H1 (cell line): ENCODE data around the gene MYOD1.

ENCODE experiments used
- BRCA1 ChIP-seq: IDR thresholded peaks from 2 replicates; pipeline ENCODE4 v1.6.1; 2012; ENCODE audit warnings: low read depth, low read length, improper control_type of control experiment
- CHD1 ChIP-seq: IDR thresholded peaks from 2 replicates; pipeline ENCODE4 v1.6.1; 2012; ENCODE audit warnings: low read depth, low read length, improper control_type of control experiment
- CHD2 ChIP-seq: IDR thresholded peaks from 2 replicates; pipeline ENCODE4 v1.6.1; 2012; ENCODE audit warnings: low read length, improper control_type of control experiment
- CTCF ChIP-seq, 3 experiments: IDR thresholded peaks; 1 replicate in 2 of 3; 2 replicates in 1 of 3; pipeline versions ENCODE4 v1.5.1 to v1.6.1; 2011; ENCODE audit warnings: low read length in 3 of 3, mild to moderate bottlenecking in 3 of 3, inconsistent platforms in 2 of 3, low read depth in 1 of 3, moderate library complexity in 1 of 3; ENCODE audit not compliant: insufficient read depth in 1 of 3; ENCODE audit errors: control extremely low read depth in 1 of 3
- EGR1 ChIP-seq: IDR thresholded peaks from 2 replicates; pipeline ENCODE4 v1.6.1; 2011; ENCODE audit warnings: low read depth, low read length, borderline replicate concordance
- KDM5A ChIP-seq: fragments of 200-600 bp; IDR thresholded peaks from 2 replicates; pipeline ENCODE4 v1.7.1; 2012; ENCODE audit warnings: mild to moderate bottlenecking, low read length, inconsistent platforms, mixed read lengths
- POLR2A ChIP-seq, 2 experiments: IDR thresholded peaks; 1 replicate in 1 of 2; 2 replicates in 1 of 2; pipeline ENCODE4 v1.6.1; 2011; ENCODE audit warnings: low read depth in 2 of 2, low read length in 2 of 2, mild to moderate bottlenecking in 2 of 2; ENCODE audit errors: control extremely low read depth in 1 of 2
- RAD21 ChIP-seq, 2 experiments: IDR thresholded peaks in 1 of 2; conservative IDR thresholded peaks in 1 of 2; 2 replicates each; pipeline ENCODE4 v1.6.1; 2011; ENCODE audit warnings: low read depth in 2 of 2, low read length in 2 of 2, improper control_type of control experiment in 1 of 2, inconsistent platforms in 1 of 2, mild to moderate bottlenecking in 1 of 2, moderate library complexity in 1 of 2
- RBBP5 ChIP-seq: IDR thresholded peaks from 2 replicates; pipeline ENCODE4 v1.7.1; 2012; ENCODE audit warnings: low read depth, mild to moderate bottlenecking, inconsistent platforms, low read length, moderate library complexity, borderline replicate concordance
- TAF1 ChIP-seq: IDR thresholded peaks from 2 replicates; pipeline ENCODE4 v1.6.1; 2011; ENCODE audit warnings: mild to moderate bottlenecking, low read depth, low read length
- TBP ChIP-seq: IDR thresholded peaks from 2 replicates; pipeline ENCODE4 v1.6.1; 2011; ENCODE audit warnings: low read depth, low read length, improper control_type of control experiment
- YY1 ChIP-seq: IDR thresholded peaks from 2 replicates; pipeline ENCODE4 v1.6.1; 2011; ENCODE audit warnings: low read depth, mild to moderate bottlenecking, low read length
- TF ChIP-seq, protein P1 (sequence below): IDR thresholded peaks from 2 replicates; pipeline ENCODE4 v1.6.1; 2012; ENCODE audit warnings: inconsistent platforms

DNA sequence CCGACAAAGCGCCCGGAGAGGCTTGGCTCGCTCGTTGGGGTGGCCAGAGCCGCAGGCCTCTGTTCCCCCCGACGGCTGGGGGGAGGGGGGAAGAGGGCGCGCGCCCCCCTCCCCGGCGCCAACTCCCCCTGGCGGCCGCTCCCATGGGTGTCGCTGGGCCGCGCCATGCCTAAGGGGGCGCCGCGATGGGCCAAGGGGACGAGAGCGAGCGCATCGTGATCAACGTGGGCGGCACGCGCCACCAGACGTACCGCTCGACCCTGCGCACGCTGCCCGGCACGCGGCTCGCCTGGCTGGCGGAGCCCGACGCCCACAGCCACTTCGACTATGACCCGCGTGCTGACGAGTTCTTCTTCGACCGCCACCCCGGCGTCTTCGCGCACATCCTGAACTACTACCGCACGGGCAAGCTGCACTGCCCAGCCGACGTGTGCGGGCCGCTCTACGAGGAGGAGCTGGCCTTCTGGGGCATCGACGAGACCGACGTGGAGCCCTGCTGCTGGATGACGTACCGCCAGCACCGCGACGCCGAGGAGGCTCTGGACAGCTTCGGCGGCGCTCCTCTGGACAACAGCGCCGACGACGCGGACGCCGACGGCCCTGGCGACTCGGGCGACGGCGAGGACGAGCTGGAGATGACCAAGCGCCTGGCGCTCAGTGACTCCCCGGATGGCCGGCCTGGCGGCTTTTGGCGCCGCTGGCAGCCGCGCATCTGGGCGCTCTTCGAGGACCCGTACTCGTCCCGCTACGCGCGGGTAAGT, 16.6 kb downstream of the MYOD1 start:
- TF ChIP-seq RAD21 (IDR thresholded peaks at IDR 0.05 in 1 of 2, conservative IDR thresholded peaks at IDR 0.05 in 1 of 2; ENCODE audit: low read depth in 2 of 2, low read length in 2 of 2) (no peak; a peak in 1 of 4 replicates), CTCF (IDR thresholded peaks at IDR 0.05; ENCODE audit: control extremely low read depth in 1 of 3, insufficient read depth in 1 of 3, low read depth in 1 of 3, low read length in 3 of 3) (peak; percentile 44 to 58 (median 45)), KDM5A (no peak), YY1 (no peak), EGR1 (no peak; the same call in 1 of the 2 replicates), CHD1 (no peak), TAF1 (no peak), TBP (no peak), CHD2 (no peak), BRCA1 (no peak), RBBP5 (no peak; the same call in 1 of the 2 replicates), POLR2A (IDR thresholded peaks at IDR 0.05; ENCODE audit: control extremely low read depth in 1 of 2, low read depth in 2 of 2, low read length in 2 of 2) (no peak)
- TF ChIP-seq, protein P1, sequence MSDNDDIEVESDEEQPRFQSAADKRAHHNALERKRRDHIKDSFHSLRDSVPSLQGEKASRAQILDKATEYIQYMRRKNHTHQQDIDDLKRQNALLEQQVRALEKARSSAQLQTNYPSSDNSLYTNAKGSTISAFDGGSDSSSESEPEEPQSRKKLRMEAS: peak; percentile 100
